Measurements from ENCODE around the gene TRPM3.

Gene TRPM3

DNA sequence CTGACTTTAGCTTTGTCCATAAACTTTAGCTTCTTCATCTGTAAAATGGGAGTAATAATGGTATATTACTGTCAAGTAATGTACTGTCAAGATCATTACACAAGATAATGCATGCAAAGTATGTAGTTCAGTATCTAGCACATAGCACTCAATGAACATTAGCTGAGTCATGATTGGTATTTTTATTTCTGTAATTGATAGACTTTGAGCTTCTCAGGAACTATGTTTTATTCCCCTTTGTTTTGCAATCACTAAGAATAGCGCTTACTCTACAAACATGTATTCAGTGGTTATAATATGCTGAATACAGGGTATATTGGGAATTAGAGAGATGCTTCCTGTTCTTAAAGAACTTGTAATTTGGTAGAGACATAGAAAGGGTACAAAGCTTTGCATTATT lies 564.6 kb downstream of the TRPM3 start:
- POLR2A ChIA-PET = no interaction called here
- no peaks in the 10 kb centered on the region for H3K9me3 ChIP-seq (ENCODE audit: control insufficient read depth, insufficient read depth, low read depth, low read length)
- no peak overlapping the region for H3K27ac ChIP-seq (ENCODE audit: extremely low read depth, low read depth, low read length)
- CTCF ChIA-PET = no interaction called here
- H3K4me3 ChIP-seq (ENCODE audit: low read depth, low read length) = no peak overlapping the region
- TF ChIP-seq ZNF544 (tag by site-specific recombination; IDR thresholded peaks at IDR 0.05) (no peak), ZEB2 (tag by site-specific recombination; IDR thresholded peaks at IDR 0.05) (no peak), YY1 (tag by site-specific recombination; IDR thresholded peaks at IDR 0.05) (no peak), ZNF664 (tag by site-specific recombination; IDR thresholded peaks at IDR 0.05) (no peak), ZNF837 (tag by site-specific recombination; IDR thresholded peaks at IDR 0.05) (no peak), SP7 (tag by site-specific recombination; IDR thresholded peaks at IDR 0.05) (no peak), EGR2 (tag by site-specific recombination; IDR thresholded peaks at IDR 0.05; ENCODE audit: low read depth) (no peak), ZNF514 (tag by site-specific recombination; IDR thresholded peaks at IDR 0.05) (no peak), ZNF19 (tag by site-specific recombination; IDR thresholded peaks at IDR 0.05; ENCODE audit: low read depth) (no peak), KLF1 (tag by site-specific recombination; IDR thresholded peaks at IDR 0.05) (no peak), ZNF658 (tag by site-specific recombination; IDR thresholded peaks at IDR 0.05) (no peak), ZNF623 (tag by site-specific recombination; IDR thresholded peaks at IDR 0.05) (no peak), ZNF701 (tag by site-specific recombination; IDR thresholded peaks at IDR 0.05) (no peak)
- TF ChIP-seq, protein P1, sequence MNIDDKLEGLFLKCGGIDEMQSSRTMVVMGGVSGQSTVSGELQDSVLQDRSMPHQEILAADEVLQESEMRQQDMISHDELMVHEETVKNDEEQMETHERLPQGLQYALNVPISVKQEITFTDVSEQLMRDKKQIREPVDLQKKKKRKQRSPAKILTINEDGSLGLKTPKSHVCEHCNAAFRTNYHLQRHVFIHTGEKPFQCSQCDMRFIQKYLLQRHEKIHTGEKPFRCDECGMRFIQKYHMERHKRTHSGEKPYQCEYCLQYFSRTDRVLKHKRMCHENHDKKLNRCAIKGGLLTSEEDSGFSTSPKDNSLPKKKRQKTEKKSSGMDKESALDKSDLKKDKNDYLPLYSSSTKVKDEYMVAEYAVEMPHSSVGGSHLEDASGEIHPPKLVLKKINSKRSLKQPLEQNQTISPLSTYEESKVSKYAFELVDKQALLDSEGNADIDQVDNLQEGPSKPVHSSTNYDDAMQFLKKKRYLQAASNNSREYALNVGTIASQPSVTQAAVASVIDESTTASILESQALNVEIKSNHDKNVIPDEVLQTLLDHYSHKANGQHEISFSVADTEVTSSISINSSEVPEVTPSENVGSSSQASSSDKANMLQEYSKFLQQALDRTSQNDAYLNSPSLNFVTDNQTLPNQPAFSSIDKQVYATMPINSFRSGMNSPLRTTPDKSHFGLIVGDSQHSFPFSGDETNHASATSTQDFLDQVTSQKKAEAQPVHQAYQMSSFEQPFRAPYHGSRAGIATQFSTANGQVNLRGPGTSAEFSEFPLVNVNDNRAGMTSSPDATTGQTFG (tag by site-specific recombination; IDR thresholded peaks at IDR 0.05; ENCODE audit: borderline replicate concordance) = no peak
- TF ChIP-seq, protein P2, sequence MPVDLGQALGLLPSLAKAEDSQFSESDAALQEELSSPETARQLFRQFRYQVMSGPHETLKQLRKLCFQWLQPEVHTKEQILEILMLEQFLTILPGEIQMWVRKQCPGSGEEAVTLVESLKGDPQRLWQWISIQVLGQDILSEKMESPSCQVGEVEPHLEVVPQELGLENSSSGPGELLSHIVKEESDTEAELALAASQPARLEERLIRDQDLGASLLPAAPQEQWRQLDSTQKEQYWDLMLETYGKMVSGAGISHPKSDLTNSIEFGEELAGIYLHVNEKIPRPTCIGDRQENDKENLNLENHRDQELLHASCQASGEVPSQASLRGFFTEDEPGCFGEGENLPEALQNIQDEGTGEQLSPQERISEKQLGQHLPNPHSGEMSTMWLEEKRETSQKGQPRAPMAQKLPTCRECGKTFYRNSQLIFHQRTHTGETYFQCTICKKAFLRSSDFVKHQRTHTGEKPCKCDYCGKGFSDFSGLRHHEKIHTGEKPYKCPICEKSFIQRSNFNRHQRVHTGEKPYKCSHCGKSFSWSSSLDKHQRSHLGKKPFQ (tag by site-specific recombination; IDR thresholded peaks at IDR 0.05) = no peak
- TF ChIP-seq, protein P3, sequence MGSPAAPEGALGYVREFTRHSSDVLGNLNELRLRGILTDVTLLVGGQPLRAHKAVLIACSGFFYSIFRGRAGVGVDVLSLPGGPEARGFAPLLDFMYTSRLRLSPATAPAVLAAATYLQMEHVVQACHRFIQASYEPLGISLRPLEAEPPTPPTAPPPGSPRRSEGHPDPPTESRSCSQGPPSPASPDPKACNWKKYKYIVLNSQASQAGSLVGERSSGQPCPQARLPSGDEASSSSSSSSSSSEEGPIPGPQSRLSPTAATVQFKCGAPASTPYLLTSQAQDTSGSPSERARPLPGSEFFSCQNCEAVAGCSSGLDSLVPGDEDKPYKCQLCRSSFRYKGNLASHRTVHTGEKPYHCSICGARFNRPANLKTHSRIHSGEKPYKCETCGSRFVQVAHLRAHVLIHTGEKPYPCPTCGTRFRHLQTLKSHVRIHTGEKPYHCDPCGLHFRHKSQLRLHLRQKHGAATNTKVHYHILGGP (tag by site-specific recombination; IDR thresholded peaks at IDR 0.05) = no peak
- no peaks in the 10 kb centered on the region for H3K36me3 ChIP-seq (ENCODE audit: control insufficient read depth in 2 of 2, insufficient read depth in 1 of 2, low read length in 2 of 2)
- no peaks in the 10 kb centered on the region for H3K4me1 ChIP-seq (ENCODE audit: control insufficient read depth, insufficient read depth, low read length)

DNA sequence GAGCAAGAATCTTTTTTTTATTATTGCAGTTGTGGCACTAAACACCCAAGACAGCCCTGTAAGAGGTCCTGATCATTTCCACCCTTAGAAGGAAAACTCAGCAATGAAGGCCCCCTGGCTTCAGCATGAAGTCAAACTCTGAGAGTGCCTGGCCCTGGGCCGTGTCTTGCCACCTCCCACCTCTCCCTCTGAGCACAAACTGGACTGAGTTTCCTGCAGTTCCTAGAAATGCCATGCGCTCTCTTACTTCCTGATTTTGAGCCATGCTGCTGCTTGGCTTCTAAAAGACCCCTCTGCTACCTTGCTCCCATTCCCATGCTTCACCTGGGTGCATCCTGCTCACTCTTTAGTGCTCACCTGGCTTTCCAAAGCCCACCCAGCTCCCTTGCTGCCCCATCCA lies 566.5 kb downstream of the TRPM3 start:
- Histone ChIP-seq H3K9me3 (ENCODE audit: control insufficient read depth, insufficient read depth, low read depth, low read length) (no peaks in the 10 kb centered on the region), H3K36me3 (ENCODE audit: control insufficient read depth in 2 of 2, insufficient read depth in 1 of 2, low read length in 2 of 2) (no peaks in the 10 kb centered on the region), H3K4me1 (ENCODE audit: control insufficient read depth, insufficient read depth, low read length) (no peaks in the 10 kb centered on the region), H3K4me3 (ENCODE audit: low read depth, low read length) (no peak overlapping the region), H3K27ac (ENCODE audit: extremely low read depth, low read depth, low read length) (no peak overlapping the region)
- TF ChIP-seq ZNF112 (tag by site-specific recombination; IDR thresholded peaks at IDR 0.05) = no peak
- TF ChIP-seq, protein P4, sequence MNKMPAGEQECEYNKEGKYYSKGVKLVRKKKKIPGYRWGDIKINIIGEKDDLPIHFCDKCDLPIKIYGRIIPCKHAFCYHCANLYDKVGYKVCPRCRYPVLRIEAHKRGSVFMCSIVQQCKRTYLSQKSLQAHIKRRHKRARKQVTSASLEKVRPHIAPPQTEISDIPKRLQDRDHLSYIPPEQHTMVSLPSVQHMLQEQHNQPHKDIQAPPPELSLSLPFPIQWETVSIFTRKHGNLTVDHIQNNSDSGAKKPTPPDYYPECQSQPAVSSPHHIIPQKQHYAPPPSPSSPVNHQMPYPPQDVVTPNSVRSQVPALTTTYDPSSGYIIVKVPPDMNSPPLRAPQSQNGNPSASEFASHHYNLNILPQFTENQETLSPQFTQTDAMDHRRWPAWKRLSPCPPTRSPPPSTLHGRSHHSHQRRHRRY (tag by site-specific recombination; IDR thresholded peaks at IDR 0.05) = no peak
- TF ChIP-seq ZNF600 (tag by site-specific recombination; IDR thresholded peaks at IDR 0.05) = no peak
- ChIA-PET CTCF (no interaction called here), POLR2A (no interaction called here)
